NCI-H2171 (cell line): ENCODE data around the gene GRIN3A.
"Not testable (repeated sequence)": the region's sequence is repeated elsewhere in the genome, so short reads cannot be mapped to it uniquely, and the experiment has no call there.

Experiments used
- DNase-seq: peaks from one replicate; lab custom pipeline; 2025; lab: John Stamatoyannopoulos, UW

The GRIN3A gene

GRCh38 chr9:101738566-101739183, at the start of gene GRIN3A:
TSS of gene GRIN3A (minus strand) at chr9:101738647. CDS start at chr9:101737979, 668 bp downstream.
- DNase-seq, result peak; percentile 31

GRCh38 chr9:101787891-101788290, 49.4 kb upstream of the GRIN3A start:
- DNase-seq, result no peak

GRCh38 chr9:101778332-101778731, 39.9 kb upstream of the GRIN3A start:
- no peak for DNase-seq

GRCh38 chr9:101764472-101764871, 26.0 kb upstream of the GRIN3A start:
- no peak for DNase-seq

GRCh38 chr9:101758304-101758930, 20.0 kb upstream of the GRIN3A start:
- DNase-seq, result no peak

GRCh38 chr9:101753716-101754115, 15.3 kb upstream of the GRIN3A start:
- DNase-seq, result no peak

GRCh38 chr9:101751895-101752294, 13.4 kb upstream of the GRIN3A start:
- DNase-seq, result no peak

GRCh38 chr9:101739311-101739710, 864 bp upstream of the GRIN3A start:
- no peak for DNase-seq

- DNase-seq, result peak; percentile 42
These were observed 512 bp downstream of the GRIN3A start for GRCh38 chr9:101737705-101738565.

- DNase-seq, result no peak
These were observed 1.2 kb downstream of the GRIN3A start for GRCh38 chr9:101737165-101737704.

- DNase-seq, result no peak
These were observed 1.7 kb downstream of the GRIN3A start for GRCh38 chr9:101736717-101737116.

- no peak for DNase-seq
These were observed 7.0 kb downstream of the GRIN3A start for GRCh38 chr9:101731429-101731828.

GRCh38 chr9:101727612-101728524, 10.6 kb downstream of the GRIN3A start:
- peak; percentile 38 for DNase-seq

GRCh38 chr9:101724271-101724670, 14.2 kb downstream of the GRIN3A start:
- DNase-seq, result not testable (repeated sequence)

GRCh38 chr9:101718192-101718591, 20.3 kb downstream of the GRIN3A start:
- no peak for DNase-seq

GRCh38 chr9:101716629-101717028, 21.8 kb downstream of the GRIN3A start:
- peak; percentile 73 for DNase-seq

GRCh38 chr9:101711330-101711941, 27.0 kb downstream of the GRIN3A start:
- DNase-seq, result peak; percentile 9

- no peak for DNase-seq
These were observed 29.6 kb downstream of the GRIN3A start for GRCh38 chr9:101708855-101709254.

- no peak for DNase-seq
These were observed 30.7 kb downstream of the GRIN3A start for GRCh38 chr9:101707721-101708120.

- no peak for DNase-seq
These were observed 31.4 kb downstream of the GRIN3A start for GRCh38 chr9:101706997-101707396.

GRCh38 chr9:101706261-101706798, 32.1 kb downstream of the GRIN3A start:
- no peak for DNase-seq
